Stomach (tissue), 9 donors: ENCODE results near the gene CDKN2B-AS1. TPM values are rescaled to one million over a fixed set of nuclear protein-coding genes. Genes with fewer than 3 reads are reported as not detected.

Experiments used
- DNase-seq, 2 donors: peaks; one replicate each; pipeline versions ENCODE4 v3.0.0 to v3.0.0-alpha.2; 2013 to 2019
- H3K27ac ChIP-seq, 5 donors: fragments of 200-600 bp in 4 of 5; sonication (generic) in 4 of 5; one replicate each; pipeline ENCODE4 v1.5.1; 2013 to 2019; ENCODE audit warnings: mild to moderate bottlenecking in 1 of 5, moderate library complexity in 1 of 5
- H3K27me3 ChIP-seq, 3 donors: fragments of 200-600 bp; sonication (generic); one replicate each; pipeline ENCODE4 v1.5.1; 2017 to 2019; ENCODE audit warnings: mixed run types in 1 of 3
- H3K36me3 ChIP-seq, 4 donors: fragments of 200-600 bp; sonication (generic); 1 replicate in 3 of 4; 2 replicates in 1 of 4; pipeline ENCODE4 v1.5.1; 2016 to 2019
- H3K4me1 ChIP-seq, 4 donors: fragments of 200-600 bp; sonication (generic); one replicate each; pipeline ENCODE4 v1.5.1; 2016 to 2019
- H3K4me3 ChIP-seq, 4 donors: fragments of 200-600 bp; sonication (generic) in 3 of 4; one replicate each; pipeline ENCODE4 v1.5.1; 2016 to 2019; ENCODE audit warnings: mild to moderate bottlenecking in 1 of 4
- H3K9me3 ChIP-seq, 4 donors: fragments of 200-600 bp; sonication (generic); one replicate each; pipeline ENCODE4 v1.5.1; 2016 to 2019
- EP300 ChIP-seq: sonication (generic); formaldehyde crosslinking; IDR thresholded peaks from one replicate; pipeline ENCODE4 v1.6.1; 2017; ENCODE audit warnings: antibody characterized with exemption
- POLR2A ChIP-seq, 4 donors: fragments of 450-650 bp; IDR thresholded peaks; one replicate each; pipeline ENCODE4 v1.6.1; 2016; ENCODE audit warnings: antibody characterized with exemption in 4 of 4, control low read depth in 2 of 4, mild to moderate bottlenecking in 1 of 4, moderate library complexity in 1 of 4
- POLR2AphosphoS5 ChIP-seq, 3 donors: sonication (generic); formaldehyde crosslinking; IDR thresholded peaks; one replicate each; pipeline ENCODE4 v1.6.1; 2016; ENCODE audit warnings: antibody characterized with exemption in 3 of 3
- WGBS, 5 donors: extraction: QIAGEN DNeasy Blood & Tissue Kit in 3 of 5; methylation state at CpG; one replicate each; pipeline versions ENCODE4 v1.1.5 to v1.1.7; 2013 to 2018; 5-methylcytosine and 5-hydroxymethylcytosine counted together
- intact Hi-C: fragments of 100-400 bp; cut with DNase I; formaldehyde crosslinking; loops from one replicate; pipeline ENCODE4 v1.15.1; 2023; ENCODE audit warnings: low total_unique reads
- polyA plus RNA-seq, 3 donors: library from polyadenylated mRNA; stranded (reverse); fragments of 200-250 nt; gene quantifications; one replicate each; pipeline ENCODE4 v1.2.3, GENCODE V29; 2013
- total RNA-seq, 5 donors: library from RNA; depleted of rRNA; stranded (reverse); fragments of >200 nt; gene quantifications; one replicate each; pipeline versions ENCODE4 v1.1.0 to v1.2.3, GENCODE V29; 2014 to 2016
- TF ChIP-seq, protein P1 (sequence below), 7 experiments: fragments of 450-650 bp in 4 of 7; fragments of 200-600 bp in 3 of 7; sonication (generic) in 3 of 7; IDR thresholded peaks; one replicate each; pipeline ENCODE4 v1.5.1; 2016 to 2019; ENCODE audit warnings: antibody characterized with exemption in 7 of 7, control low read depth in 2 of 7, mild to moderate bottlenecking in 1 of 7
- donor health status: healthy with polysubstance abuse.
- donor health status: Bipolar disorder and iron deficiency.
- donor health status: healthy.

The CDKN2B-AS1 gene
- total and polyA plus RNA-seq, 8 donors: 0.48 to 1.6 (median 1.1) TPM; not detected in 3

DNA sequence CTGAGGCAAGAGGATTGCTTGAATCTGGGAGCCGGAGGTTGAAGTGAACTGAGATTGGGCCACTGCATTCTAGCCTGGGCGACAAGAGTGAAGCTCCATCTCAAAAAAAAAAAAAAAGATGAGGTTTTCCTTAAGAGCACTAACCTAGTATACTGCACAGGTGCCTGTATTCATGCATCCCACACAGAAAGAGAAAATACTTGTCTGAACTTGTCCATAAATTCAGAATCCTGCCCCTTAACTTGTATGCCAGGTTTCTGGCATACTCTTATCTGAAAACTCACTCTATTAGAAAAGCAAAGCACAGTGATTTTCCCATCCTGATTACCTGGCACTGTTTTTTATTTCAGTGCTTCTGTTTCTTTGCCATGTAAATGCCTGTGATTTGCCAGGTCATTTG lies 139.8 kb downstream of the CDKN2B-AS1 start:
- Histone ChIP-seq H3K36me3 (no peaks in the 10 kb centered on the region), H3K4me1 (no peaks in the 10 kb centered on the region), H3K4me3 (no peak overlapping the region), H3K9me3 (no peaks in the 10 kb centered on the region), H3K27ac (peak overlapping the region in 1 of 5 donors; percentile 52), H3K27me3 (no peaks in the 10 kb centered on the region)
- no peak for DNase-seq
- TF ChIP-seq EP300: no peak
- TF ChIP-seq, protein P1, sequence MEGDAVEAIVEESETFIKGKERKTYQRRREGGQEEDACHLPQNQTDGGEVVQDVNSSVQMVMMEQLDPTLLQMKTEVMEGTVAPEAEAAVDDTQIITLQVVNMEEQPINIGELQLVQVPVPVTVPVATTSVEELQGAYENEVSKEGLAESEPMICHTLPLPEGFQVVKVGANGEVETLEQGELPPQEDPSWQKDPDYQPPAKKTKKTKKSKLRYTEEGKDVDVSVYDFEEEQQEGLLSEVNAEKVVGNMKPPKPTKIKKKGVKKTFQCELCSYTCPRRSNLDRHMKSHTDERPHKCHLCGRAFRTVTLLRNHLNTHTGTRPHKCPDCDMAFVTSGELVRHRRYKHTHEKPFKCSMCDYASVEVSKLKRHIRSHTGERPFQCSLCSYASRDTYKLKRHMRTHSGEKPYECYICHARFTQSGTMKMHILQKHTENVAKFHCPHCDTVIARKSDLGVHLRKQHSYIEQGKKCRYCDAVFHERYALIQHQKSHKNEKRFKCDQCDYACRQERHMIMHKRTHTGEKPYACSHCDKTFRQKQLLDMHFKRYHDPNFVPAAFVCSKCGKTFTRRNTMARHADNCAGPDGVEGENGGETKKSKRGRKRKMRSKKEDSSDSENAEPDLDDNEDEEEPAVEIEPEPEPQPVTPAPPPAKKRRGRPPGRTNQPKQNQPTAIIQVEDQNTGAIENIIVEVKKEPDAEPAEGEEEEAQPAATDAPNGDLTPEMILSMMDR (IDR thresholded peaks at IDR 0.05): no peak
- no peak for TF ChIP-seq POLR2A (IDR thresholded peaks at IDR 0.05)
- no peak for TF ChIP-seq POLR2AphosphoS5 (IDR thresholded peaks at IDR 0.05)
- intact Hi-C loops: no loop called here
- WGBS, 5 donors: 77 to 90% (median 89%) methylated on average over 2 of the region's 2 CpGs

DNA sequence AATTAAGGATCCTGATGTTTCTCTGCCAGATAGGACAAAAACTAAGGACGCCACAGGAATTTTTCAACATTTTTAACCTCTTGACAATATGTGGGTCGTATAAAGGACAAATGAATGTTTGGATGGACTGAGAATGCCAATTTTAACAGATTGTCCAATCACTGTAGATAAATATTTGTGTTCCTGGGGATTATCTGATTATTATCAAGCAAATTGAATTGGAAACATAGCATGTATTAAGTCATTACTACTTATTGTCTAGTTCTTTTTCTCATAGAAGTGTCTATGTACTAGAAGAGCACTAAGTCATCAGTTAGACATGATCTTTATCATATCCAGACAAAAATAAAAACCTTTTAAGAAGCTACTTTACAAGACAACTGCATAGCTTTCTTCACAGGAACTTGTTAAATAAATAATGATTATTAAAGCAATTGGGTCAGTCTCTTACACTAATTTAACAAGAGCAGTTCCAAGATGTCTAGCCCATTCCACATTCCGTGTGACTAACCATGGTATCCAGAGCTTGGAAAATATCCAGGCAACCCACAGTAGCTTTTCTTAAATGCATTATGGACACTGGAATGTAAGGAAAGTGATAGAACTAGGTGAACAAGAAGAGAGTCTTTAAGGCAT lies 142.0 kb downstream of the CDKN2B-AS1 start:
- no peak for DNase-seq
- no peaks in the 10 kb centered on the region for H3K9me3 ChIP-seq
- H3K27ac ChIP-seq: no peak overlapping the region
- no peaks in the 10 kb centered on the region for H3K36me3 ChIP-seq
- no peaks in the 10 kb centered on the region for H3K4me1 ChIP-seq
- no peaks in the 10 kb centered on the region for H3K27me3 ChIP-seq
- no peak overlapping the region for H3K4me3 ChIP-seq
- TF ChIP-seq, protein P1 (IDR thresholded peaks at IDR 0.05): no peak
- TF ChIP-seq EP300: no peak
- no peak for TF ChIP-seq POLR2A (IDR thresholded peaks at IDR 0.05)
- no peak for TF ChIP-seq POLR2AphosphoS5 (IDR thresholded peaks at IDR 0.05)
- intact Hi-C loops: no loop called here
- 52 to 63% (median 55%) methylated on average over 3 of the region's 3 CpGs for WGBS, 5 donors

DNA sequence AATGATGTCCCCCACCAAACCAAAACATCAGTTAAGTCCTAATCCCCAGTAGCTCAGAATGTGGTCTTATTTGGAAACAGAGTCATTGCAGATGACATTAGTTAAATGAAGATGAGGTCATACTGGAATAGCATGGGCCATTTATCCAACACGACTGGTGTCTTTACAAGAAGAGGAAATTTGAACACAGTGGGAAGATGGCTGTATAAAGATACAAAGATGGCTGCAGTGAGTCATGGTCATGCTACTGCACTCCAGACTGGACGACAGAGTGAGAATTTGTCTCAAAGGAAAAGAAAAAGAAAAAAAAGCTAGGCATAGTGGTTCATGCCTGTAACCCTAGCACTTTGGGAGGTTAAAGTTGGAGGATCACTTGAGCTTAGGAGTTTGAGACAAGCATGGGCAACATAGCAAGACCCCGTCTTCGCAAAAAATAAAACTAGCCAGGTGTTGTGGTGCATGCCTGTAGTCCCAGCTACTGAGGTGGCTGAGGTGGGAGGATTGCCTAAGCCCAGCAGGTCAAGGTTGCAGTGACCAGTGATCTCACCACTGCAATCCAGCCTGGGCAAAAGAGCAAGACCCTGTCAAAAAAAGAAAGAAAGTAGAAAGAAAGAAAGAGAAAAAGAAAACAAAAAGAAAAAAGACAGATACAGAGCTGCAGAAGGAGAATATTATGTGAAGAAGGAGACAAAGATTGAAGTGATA lies 144.5 kb downstream of the CDKN2B-AS1 start:
- DNase-seq: no peak
- H3K27me3 ChIP-seq: no peaks in the 10 kb centered on the region
- TF ChIP-seq POLR2A (IDR thresholded peaks at IDR 0.05) (no peak), POLR2AphosphoS5 (IDR thresholded peaks at IDR 0.05) (no peak), EP300 (no peak)
- TF ChIP-seq, protein P1 (IDR thresholded peaks at IDR 0.05): no peak
- peaks cover 0 to 11% (median 0%) of the 10 kb centered on the region in 4 donors for H3K4me1 ChIP-seq
- H3K4me3 ChIP-seq: no peak overlapping the region
- 74 to 96% (median 95%) methylated on average over 4 of the region's 4 CpGs for WGBS, 5 donors
- intact Hi-C loops: no loop called here
- H3K27ac ChIP-seq: no peak overlapping the region
- H3K36me3 ChIP-seq: no peaks in the 10 kb centered on the region
- H3K9me3 ChIP-seq: no peaks in the 10 kb centered on the region

DNA sequence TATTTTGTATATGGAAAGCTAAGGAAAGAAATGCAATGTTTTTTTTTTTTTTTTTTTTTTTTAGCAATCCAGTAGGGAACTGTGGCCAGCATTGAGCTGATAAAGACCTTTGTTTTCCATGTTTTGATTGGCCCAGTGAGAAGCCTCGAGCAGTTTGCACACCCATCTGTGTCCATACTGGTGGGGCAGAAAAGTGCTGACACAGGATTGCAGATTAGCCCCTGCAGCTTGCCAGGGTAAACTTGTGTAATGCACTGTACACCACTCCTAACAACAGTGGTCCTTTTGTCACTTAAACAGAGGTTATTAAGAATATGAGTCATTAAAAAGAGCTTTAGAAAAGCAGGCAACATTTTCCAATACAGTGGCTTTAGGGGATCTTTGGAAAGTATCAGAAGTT lies 147.3 kb downstream of the CDKN2B-AS1 start:
- Histone ChIP-seq H3K27ac (no peak overlapping the region), H3K4me1 (peaks cover 0 to 11% (median 0%) of the 10 kb centered on the region in 4 donors), H3K9me3 (no peaks in the 10 kb centered on the region), H3K36me3 (no peaks in the 10 kb centered on the region), H3K4me3 (no peak overlapping the region), H3K27me3 (no peaks in the 10 kb centered on the region)
- TF ChIP-seq POLR2AphosphoS5 (IDR thresholded peaks at IDR 0.05): peak in 1 of 3 donors; percentile 45
- TF ChIP-seq POLR2A (IDR thresholded peaks at IDR 0.05): no peak
- peak in 1 of 2 donors; percentile 48 for DNase-seq
- WGBS, 5 donors: 6 to 15% (median 8%) methylated on average over 1 of the region's 1 CpG
- intact Hi-C loops: no loop called here

DNA sequence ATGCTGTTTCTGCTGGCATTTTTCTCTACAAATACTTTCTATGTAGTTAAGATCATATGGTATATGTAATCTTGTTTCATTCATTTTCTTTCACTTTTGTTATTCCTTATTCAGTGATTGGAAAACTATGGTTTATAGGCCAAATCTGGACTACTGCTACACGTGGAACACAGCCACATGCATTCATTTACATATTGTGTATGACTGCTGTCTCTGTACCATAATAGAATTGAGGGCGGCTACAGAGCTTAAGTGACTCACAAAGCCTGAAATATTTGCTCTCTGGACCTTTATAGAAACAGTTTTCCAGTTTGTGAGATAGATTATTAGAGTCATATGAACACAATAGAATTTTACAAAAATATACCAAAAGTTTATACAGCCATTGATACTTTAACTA lies 148.1 kb downstream of the CDKN2B-AS1 start:
- intact Hi-C loops: no loop called here
- Histone ChIP-seq H3K9me3 (no peaks in the 10 kb centered on the region), H3K4me1 (peaks cover 0 to 11% (median 0%) of the 10 kb centered on the region in 4 donors), H3K4me3 (no peak overlapping the region), H3K36me3 (no peaks in the 10 kb centered on the region), H3K27me3 (no peaks in the 10 kb centered on the region), H3K27ac (no peak overlapping the region)
- TF ChIP-seq POLR2A (IDR thresholded peaks at IDR 0.05): no peak
- no peak for TF ChIP-seq EP300
- TF ChIP-seq, protein P1 (IDR thresholded peaks at IDR 0.05): no peak
- no peak for TF ChIP-seq POLR2AphosphoS5 (IDR thresholded peaks at IDR 0.05)
- WGBS, 5 donors: 20 to 28% (median 24%) methylated on average over 2 of the region's 2 CpGs
- peak in 1 of 2 donors; percentile 21 for DNase-seq
